OCI-LY3 (cell line): ENCODE measurements around the gene STAT3.

Experiments
- H2AFZ ChIP-seq: fragments of 200-600, 300-600 bp; shearing (Covaris generic); 2 replicates; pipeline ENCODE4 v1.6.0; 2014; ENCODE audit warnings: antibody characterized with exemption, low read depth, low read length
- H3K27ac ChIP-seq: fragments of 200-600, 300-600 bp; sonication (generic); 2 replicates; pipeline ENCODE4 v1.5.1; 2014; ENCODE audit warnings: mild to moderate bottlenecking, low read length, moderate library complexity, mixed read lengths
- H3K27me3 ChIP-seq: fragments of 200-600, 300-600 bp; sonication (generic); 2 replicates; pipeline ENCODE4 v1.6.1; 2014; ENCODE audit warnings: low read depth, low read length, mixed read lengths
- H3K36me3 ChIP-seq: fragments of 200-600, 300-600 bp; sonication (generic); replicated peaks from 2 replicates; pipeline ENCODE3; 2014; ENCODE audit warnings: low read depth, low read length, mixed read lengths
- H3K4me1 ChIP-seq: fragments of 300-600, 200-600 bp; sonication (generic); 2 replicates; pipeline ENCODE4 v1.6.1; 2014; ENCODE audit warnings: low read length, mixed read lengths
- H3K4me2 ChIP-seq: fragments of 200-600, 300-600 bp; sonication (generic); 2 replicates; pipeline ENCODE4 v1.6.1; 2014; ENCODE audit warnings: low read length, mixed read lengths
- H3K4me3 ChIP-seq: fragments of 300-600, 200-600 bp; sonication (generic); 2 replicates; pipeline ENCODE4 v1.5.1; 2014; ENCODE audit warnings: antibody characterized with exemption, mild to moderate bottlenecking, low read length, moderate library complexity
- H3K79me2 ChIP-seq: fragments of 300-600, 200-600 bp; shearing (Covaris generic); 2 replicates; pipeline ENCODE4 v1.6.1; 2014; ENCODE audit warnings: mild to moderate bottlenecking, low read length, mixed read lengths
- H3K9ac ChIP-seq: fragments of 300-600, 200-600 bp; shearing (Covaris generic); 2 replicates; pipeline ENCODE4 v1.6.0; 2014; ENCODE audit warnings: mild to moderate bottlenecking, low read length, moderate library complexity
- H3K9me3 ChIP-seq: fragments of 200-600, 300-600 bp; shearing (Covaris generic); 2 replicates; pipeline ENCODE4 v1.6.1; 2014; ENCODE audit warnings: low read length, mixed read lengths; ENCODE audit not compliant: insufficient read depth
- H4K20me1 ChIP-seq: fragments of 200-600, 300-600 bp; sonication (generic); 2 replicates; pipeline ENCODE4 v1.6.1; 2016; ENCODE audit warnings: low read length, mixed read lengths; ENCODE audit not compliant: insufficient read depth
- EZH2phosphoT487 ChIP-seq: fragments of 200-600 bp; shearing (Covaris generic); IDR thresholded peaks from 2 replicates; pipeline ENCODE4 v1.6.1; 2018; ENCODE audit warnings: antibody characterized with exemption, mixed run types, low read depth
- TF ChIP-seq, protein P1 (sequence below): fragments of 200-600, 300-600 bp; sonication (generic); IDR thresholded peaks from 2 replicates; pipeline ENCODE4 v1.5.1; 2014; ENCODE audit warnings: antibody characterized with exemption, low read length, low read depth

Gene STAT3

DNA sequence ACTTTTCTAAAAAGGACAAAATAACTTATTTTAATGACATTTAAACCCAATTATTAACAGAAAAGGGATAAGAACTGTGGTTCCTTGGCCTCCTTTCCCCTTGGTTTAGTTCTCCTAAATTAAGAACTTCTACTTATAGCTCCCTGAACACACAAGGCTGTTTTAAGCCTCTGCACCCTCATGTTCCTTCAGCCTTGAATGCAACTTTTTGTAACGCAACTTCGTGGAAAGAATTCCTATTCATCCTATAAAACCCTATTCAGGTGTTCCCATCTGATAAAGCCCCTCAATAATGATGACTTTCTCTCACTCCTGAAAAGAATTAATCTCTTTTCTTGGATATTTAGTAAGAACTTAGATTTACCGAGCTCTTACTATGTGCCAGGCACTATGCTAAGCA lies 6.3 kb downstream of the STAT3 start:
- no peak overlapping the region for H3K4me3 ChIP-seq
- no peak overlapping the region for H2AFZ ChIP-seq
- peaks cover 47% of the 10 kb centered on the region for H3K36me3 ChIP-seq
- TF ChIP-seq, protein P1, sequence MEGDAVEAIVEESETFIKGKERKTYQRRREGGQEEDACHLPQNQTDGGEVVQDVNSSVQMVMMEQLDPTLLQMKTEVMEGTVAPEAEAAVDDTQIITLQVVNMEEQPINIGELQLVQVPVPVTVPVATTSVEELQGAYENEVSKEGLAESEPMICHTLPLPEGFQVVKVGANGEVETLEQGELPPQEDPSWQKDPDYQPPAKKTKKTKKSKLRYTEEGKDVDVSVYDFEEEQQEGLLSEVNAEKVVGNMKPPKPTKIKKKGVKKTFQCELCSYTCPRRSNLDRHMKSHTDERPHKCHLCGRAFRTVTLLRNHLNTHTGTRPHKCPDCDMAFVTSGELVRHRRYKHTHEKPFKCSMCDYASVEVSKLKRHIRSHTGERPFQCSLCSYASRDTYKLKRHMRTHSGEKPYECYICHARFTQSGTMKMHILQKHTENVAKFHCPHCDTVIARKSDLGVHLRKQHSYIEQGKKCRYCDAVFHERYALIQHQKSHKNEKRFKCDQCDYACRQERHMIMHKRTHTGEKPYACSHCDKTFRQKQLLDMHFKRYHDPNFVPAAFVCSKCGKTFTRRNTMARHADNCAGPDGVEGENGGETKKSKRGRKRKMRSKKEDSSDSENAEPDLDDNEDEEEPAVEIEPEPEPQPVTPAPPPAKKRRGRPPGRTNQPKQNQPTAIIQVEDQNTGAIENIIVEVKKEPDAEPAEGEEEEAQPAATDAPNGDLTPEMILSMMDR, result no peak
- no peak for TF ChIP-seq EZH2phosphoT487
- H3K9me3 ChIP-seq, result no peaks in the 10 kb centered on the region
- no peaks in the 10 kb centered on the region for H3K27me3 ChIP-seq
- H3K27ac ChIP-seq, result peak overlapping the region; percentile 50
- H3K4me2 ChIP-seq, result peak overlapping the region; percentile 31
- peaks cover 88% of the 10 kb centered on the region for H3K4me1 ChIP-seq
- H3K79me2 ChIP-seq, result peaks cover 89% of the 10 kb centered on the region
- H4K20me1 ChIP-seq, result peaks cover 54% of the 10 kb centered on the region
- peak overlapping the region; percentile 1; the same call in 1 of the 2 replicates for H3K9ac ChIP-seq

DNA sequence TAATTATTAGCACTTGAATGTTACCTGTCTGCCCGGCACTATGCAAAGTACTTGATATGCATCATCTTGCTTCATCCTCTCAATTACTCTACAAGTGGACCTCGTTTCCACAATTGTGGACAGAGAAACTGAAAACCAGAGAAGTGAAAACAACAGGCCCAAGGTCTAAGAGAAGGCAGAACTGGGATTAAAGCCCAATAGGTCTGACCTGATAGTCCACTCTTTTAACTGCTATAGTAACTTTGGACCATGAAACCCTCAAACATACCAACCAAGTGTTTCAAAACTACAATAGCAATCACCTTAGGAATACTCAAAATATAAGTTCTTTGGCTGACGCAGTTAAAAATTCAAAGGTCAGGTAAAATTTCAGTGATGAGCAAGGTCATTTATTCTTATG lies 7.3 kb downstream of the STAT3 start:
- Histone ChIP-seq H3K4me2 (peak overlapping the region; percentile 67), H3K27ac (peak overlapping the region; percentile 96), H3K9ac (no peak overlapping the region; the same call in 1 of the 2 replicates), H3K4me1 (peaks cover 89% of the 10 kb centered on the region), H3K27me3 (no peaks in the 10 kb centered on the region), H3K79me2 (peaks cover 89% of the 10 kb centered on the region), H3K4me3 (peak overlapping the region; percentile 66; the same call in 1 of the 2 replicates), H3K9me3 (no peaks in the 10 kb centered on the region), H3K36me3 (peaks cover 40% of the 10 kb centered on the region), H2AFZ (no peak overlapping the region), H4K20me1 (peaks cover 44% of the 10 kb centered on the region)
- TF ChIP-seq, protein P1, result no peak
- TF ChIP-seq EZH2phosphoT487, result no peak

DNA sequence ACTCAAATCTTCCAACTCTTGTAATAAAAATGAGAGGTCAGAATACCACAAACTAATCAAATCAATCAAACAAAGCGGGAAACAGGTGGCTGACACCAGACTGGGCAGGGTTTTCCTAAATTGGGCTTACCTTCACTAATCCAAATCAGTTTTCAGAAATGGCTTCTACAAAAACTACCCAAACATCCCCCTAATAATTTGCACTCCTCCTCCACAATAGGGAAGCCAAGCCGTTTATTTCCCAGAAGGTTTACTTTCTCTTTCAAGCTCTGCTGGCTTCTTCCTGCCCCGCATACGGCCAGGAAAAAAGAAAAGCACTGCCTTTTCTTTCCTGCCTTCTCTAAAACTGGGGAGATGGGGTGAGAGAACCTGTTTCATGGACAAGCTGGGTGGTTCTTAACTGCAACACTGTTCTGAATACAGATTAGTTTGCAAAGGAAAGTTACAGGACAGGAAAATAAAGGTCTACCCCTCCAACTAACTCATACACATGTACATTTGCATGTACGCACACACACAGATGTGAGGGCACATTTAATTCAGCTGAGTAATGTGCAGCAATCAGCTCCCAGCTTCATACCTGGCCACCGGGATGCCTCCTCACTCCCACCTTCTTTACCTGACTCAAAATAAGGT lies 9.2 kb downstream of the STAT3 start:
- peaks cover 89% of the 10 kb centered on the region for H3K79me2 ChIP-seq
- peaks cover 31% of the 10 kb centered on the region for H3K36me3 ChIP-seq
- peaks cover 89% of the 10 kb centered on the region for H3K4me1 ChIP-seq
- H3K4me3 ChIP-seq, result peak overlapping the region; percentile 66
- peak overlapping the region; percentile 67 for H3K4me2 ChIP-seq
- no peak overlapping the region for H2AFZ ChIP-seq
- no peaks in the 10 kb centered on the region for H3K9me3 ChIP-seq
- peak overlapping the region; percentile 96 for H3K27ac ChIP-seq
- H3K27me3 ChIP-seq, result no peaks in the 10 kb centered on the region
- H3K9ac ChIP-seq, result peak overlapping the region; percentile 84
- peaks cover 34% of the 10 kb centered on the region for H4K20me1 ChIP-seq
- peak; percentile 11; the same call in 1 of the 2 replicates for TF ChIP-seq EZH2phosphoT487
- TF ChIP-seq, protein P1, result no peak

DNA sequence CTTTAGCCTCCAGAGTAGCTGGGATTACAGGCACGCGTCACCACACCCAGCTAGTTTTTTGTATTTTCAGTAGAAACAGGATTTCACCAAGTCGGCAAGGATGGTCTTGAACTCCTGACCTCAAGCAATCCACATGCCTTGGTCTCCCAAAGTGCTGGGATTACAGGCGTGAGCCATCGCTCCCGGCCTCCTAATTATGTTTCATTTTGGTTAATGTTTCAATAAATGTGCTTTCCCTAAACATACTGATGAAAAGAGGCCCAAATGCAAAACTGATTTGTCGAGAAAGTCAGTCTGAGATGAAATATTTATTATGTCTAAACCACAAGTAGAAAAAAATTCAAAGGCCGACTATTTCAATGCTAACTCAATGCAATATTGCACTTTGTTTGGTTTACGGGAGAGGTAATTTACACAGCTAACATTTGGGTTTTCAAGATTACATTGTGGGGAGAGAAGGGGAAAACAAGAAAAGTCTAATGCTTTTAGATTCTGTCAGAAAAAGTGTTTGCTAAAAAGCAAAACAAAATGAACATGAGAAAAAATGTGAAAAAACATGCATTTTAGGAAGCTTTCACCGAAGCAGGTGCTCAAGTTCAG lies 9.8 kb downstream of the STAT3 start:
- Histone ChIP-seq H3K9me3 (no peaks in the 10 kb centered on the region), H3K27ac (peak overlapping the region; percentile 96), H3K9ac (peak overlapping the region; percentile 88), H3K4me2 (peak overlapping the region; percentile 67), H2AFZ (no peak overlapping the region), H3K79me2 (peaks cover 89% of the 10 kb centered on the region), H3K4me1 (peaks cover 89% of the 10 kb centered on the region), H3K27me3 (no peaks in the 10 kb centered on the region), H3K4me3 (peak overlapping the region; percentile 66), H4K20me1 (peaks cover 34% of the 10 kb centered on the region), H3K36me3 (peaks cover 31% of the 10 kb centered on the region)
- TF ChIP-seq, protein P1, result no peak
- peak; percentile 69; the same call in 1 of the 2 replicates for TF ChIP-seq EZH2phosphoT487
